MCF 10A (cell line): ENCODE results near the gene SOX10. TPM values are rescaled to one million over a fixed set of nuclear protein-coding genes. Genes with fewer than 3 reads are reported as not detected.

ENCODE experiments used
- BruUV-seq: library from RNA; stranded (reverse); fragments of 400-500 nt; replicated peaks from 2 replicates; lab custom pipeline; 2021; lab: Mats Ljungman, UMichigan
- CTCF ChIA-PET: fragments of 300-600 bp; sonication (Branson Sonifier 250); formaldehyde crosslinking; extraction: SDS; loops from one replicate; lab custom pipeline; 2021; ENCODE audit warnings: antibody characterized with exemption, inconsistent platforms; lab: Yijun Ruan, JAX
- POLR2A ChIA-PET: fragments of 300-600, 350-650 bp; sonication (Branson Sonifier 250); formaldehyde crosslinking; extraction: SDS; loops from one replicate; lab custom pipeline; 2020; ENCODE audit warnings: antibody characterized with exemption, inconsistent platforms; lab: Yijun Ruan, JAX
- DNase-seq: peaks from one replicate; pipeline ENCODE4 v3.0.0-alpha.2; 2018; ENCODE audit not compliant: unreplicated experiment
- H3K27ac Mint-ChIP-seq: one replicate; pipeline ENCODE4 v1.8.0; 2022; ENCODE audit warnings: mild to moderate bottlenecking, low read depth, mixed read lengths; ENCODE audit not compliant: unreplicated experiment
- H3K27me3 Mint-ChIP-seq: one replicate; pipeline ENCODE4 v1.8.0; 2022; ENCODE audit warnings: mixed read lengths; ENCODE audit not compliant: insufficient read depth, unreplicated experiment
- H3K36me3 Mint-ChIP-seq: one replicate; pipeline ENCODE4 v1.8.0; 2022; ENCODE audit warnings: mild to moderate bottlenecking, moderate library complexity, mixed read lengths; ENCODE audit not compliant: insufficient read depth, unreplicated experiment
- H3K4me1 Mint-ChIP-seq: one replicate; pipeline ENCODE4 v1.8.0; 2022; ENCODE audit warnings: mixed read lengths; ENCODE audit not compliant: insufficient read depth, unreplicated experiment
- H3K4me3 Mint-ChIP-seq: one replicate; pipeline ENCODE4 v1.8.0; 2022; ENCODE audit warnings: mild to moderate bottlenecking, moderate library complexity, mixed read lengths; ENCODE audit not compliant: unreplicated experiment
- H3K9me3 Mint-ChIP-seq: one replicate; pipeline ENCODE4 v1.8.0; 2022; ENCODE audit warnings: mixed read lengths; ENCODE audit not compliant: unreplicated experiment
- CTCF ChIP-seq: fragments of 200-600 bp; IDR thresholded peaks from one replicate; pipeline ENCODE4 v1.8.0; 2022; ENCODE audit warnings: antibody characterized with exemption, mild to moderate bottlenecking; ENCODE audit not compliant: unreplicated experiment
- intact Hi-C: fragments of 100-400 bp; cut with micrococcal nuclease; formaldehyde crosslinking; loops from 2 replicates; pipeline ENCODE4 v1.14.1; 2022
- total RNA-seq: library from RNA; stranded (reverse); gene quantifications from 2 replicates; pipeline ENCODE4 v1.2.3, GENCODE V29; 2022

The SOX10 gene
- total RNA-seq, 1 experiment from 2014 or later, result not detected

GRCh38 chr22:38006906-38007305, 22.6 kb upstream of the SOX10 start:
- Mint-ChIP-seq H3K27me3 (no peaks in the 10 kb centered on the region), H3K9me3 (no peaks in the 10 kb centered on the region), H3K36me3 (no peaks in the 10 kb centered on the region), H3K4me1 (no peaks in the 10 kb centered on the region), H3K27ac (no peak overlapping the region), H3K4me3 (no peak overlapping the region)
- no peak for DNase-seq
- POLR2A ChIA-PET, result no interaction called here
- CTCF ChIA-PET, result interaction anchor here (0.7 to 1.1 kb wide), 2 partner anchors 45 to 47 kb away, joined by 3 read pairs; no protein-coding TSS in a partner anchor
- no TSS peak for BruUV-seq
- TF ChIP-seq CTCF, result no peak
- intact Hi-C loops, result no loop called here

- Mint-ChIP-seq H3K36me3 (no peaks in the 10 kb centered on the region), H3K27ac (no peak overlapping the region), H3K4me1 (peaks cover 5% of the 10 kb centered on the region), H3K4me3 (no peak overlapping the region), H3K27me3 (no peaks in the 10 kb centered on the region), H3K9me3 (no peaks in the 10 kb centered on the region)
- no TSS peak for BruUV-seq
- DNase-seq, result no peak
- TF ChIP-seq CTCF, result no peak
- ChIA-PET POLR2A (no interaction called here), CTCF (interaction anchor here (1.1 kb wide), 1 partner anchor 46 kb away, joined by 3 read pairs; no protein-coding TSS in a partner anchor)
- intact Hi-C loops, result no loop called here
Observed at GRCh38 chr22:38005943-38006342, 21.6 kb upstream of the SOX10 start.

GRCh38 chr22:37999640-38000272, 15.4 kb upstream of the SOX10 start:
- no TSS peak for BruUV-seq
- POLR2A ChIA-PET, result interaction anchor here (0.5 to 1.9 kb wide), 10 partner anchors 10 to 316 kb away, joined by 3 to 11 read pairs (median 4); partner anchors contain the start of gene MICALL1
- no peak for TF ChIP-seq CTCF
- intact Hi-C loops, result no loop called here
- peak; percentile 98 for DNase-seq
- H3K4me1 Mint-ChIP-seq, result peaks cover 52% of the 10 kb centered on the region
- H3K4me3 Mint-ChIP-seq, result peak overlapping the region; percentile 54
- peak overlapping the region; percentile 70 for H3K27ac Mint-ChIP-seq
- no peaks in the 10 kb centered on the region for H3K9me3 Mint-ChIP-seq
- CTCF ChIA-PET, result interaction anchor here (0.9 to 1.2 kb wide), 4 partner anchors 12 to 56 kb away, joined by 3 to 6 read pairs (median 4); no protein-coding TSS in a partner anchor
- H3K36me3 Mint-ChIP-seq, result no peaks in the 10 kb centered on the region
- H3K27me3 Mint-ChIP-seq, result no peaks in the 10 kb centered on the region

- Mint-ChIP-seq H3K27me3 (no peaks in the 10 kb centered on the region), H3K36me3 (no peaks in the 10 kb centered on the region), H3K4me3 (peak overlapping the region; percentile 54), H3K4me1 (peaks cover 52% of the 10 kb centered on the region), H3K9me3 (no peaks in the 10 kb centered on the region), H3K27ac (peak overlapping the region; percentile 70)
- intact Hi-C loops, result no loop called here
- CTCF ChIA-PET, result interaction anchor here (1.2 kb wide), 2 partner anchors 53 to 57 kb away, joined by 3 read pairs; no protein-coding TSS in a partner anchor
- no TSS peak for BruUV-seq
- TF ChIP-seq CTCF, result no peak
- POLR2A ChIA-PET, result interaction anchor here (0.9 to 1.9 kb wide), 7 partner anchors 10 to 317 kb away, joined by 3 to 11 read pairs (median 3); partner anchors contain the start of gene MICALL1
- DNase-seq, result peak; percentile 87
Observed at GRCh38 chr22:37999236-37999635, 14.9 kb upstream of the SOX10 start.
